GM18861 (cell line): ENCODE results near the gene FRAS1.
"Not testable (repeated sequence)": the region's sequence is repeated elsewhere in the genome, so short reads cannot be mapped to it uniquely, and the experiment has no call there.

ENCODE experiments used
- ATAC-seq: cut with Tn5 transposase; IDR thresholded peaks from one replicate; pipeline ENCODE4 v1.9.1; 2021; ENCODE audit not compliant: unreplicated experiment

FRAS1 gene

DNA sequence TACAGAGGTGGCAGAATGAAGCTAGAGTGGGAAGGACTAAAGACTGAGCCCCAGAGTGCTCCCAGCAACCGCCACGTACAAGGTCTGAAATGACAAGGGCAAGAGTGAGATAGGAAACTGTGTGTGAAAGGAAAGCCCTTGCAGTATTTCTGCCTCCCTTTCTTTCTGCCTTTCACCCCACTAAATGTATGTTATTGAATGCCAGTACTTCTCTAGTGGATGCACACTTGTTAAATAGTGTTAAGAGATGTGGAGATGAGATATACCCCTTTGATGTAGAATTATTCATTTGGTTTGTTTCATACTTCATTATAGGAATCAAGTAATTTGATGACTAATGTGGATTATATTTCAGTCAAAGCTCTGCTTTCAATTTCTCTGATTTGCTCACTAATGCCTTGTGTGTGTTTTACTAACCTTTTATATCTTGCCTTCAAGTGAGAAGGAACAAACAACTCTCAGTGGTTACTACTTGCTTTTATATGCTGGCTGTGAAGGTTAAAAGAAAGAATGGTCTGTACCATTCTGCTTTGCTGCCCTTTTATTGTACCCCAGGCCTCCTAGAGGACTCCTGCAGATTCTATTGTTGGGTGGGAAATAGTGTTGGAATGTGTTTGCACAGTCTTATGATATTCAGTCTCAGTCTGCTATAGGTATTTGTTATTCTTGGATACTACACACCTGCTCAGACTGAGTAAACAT, 486.5 kb downstream of the FRAS1 start:
- no peak for ATAC-seq

DNA sequence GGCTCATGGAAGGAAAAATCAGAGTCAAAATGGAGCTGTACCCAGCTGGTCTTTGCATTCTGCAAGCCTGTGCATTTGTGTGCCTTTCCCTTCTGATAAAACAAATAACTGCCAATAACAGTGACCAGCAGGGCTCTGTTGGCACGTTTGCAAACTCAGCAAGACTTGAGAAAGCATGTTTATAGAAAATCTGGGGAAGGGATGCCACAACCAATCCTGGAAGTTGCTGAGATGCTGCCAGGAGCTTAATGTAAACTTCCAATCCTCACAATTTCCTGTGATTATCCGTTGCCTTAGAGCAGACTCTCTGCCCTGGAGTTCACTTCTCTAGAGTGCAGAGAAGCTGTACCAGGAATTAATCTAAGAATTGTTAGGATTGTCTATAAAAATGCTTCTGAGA, 487.6 kb downstream of the FRAS1 start:
- no peak for ATAC-seq

DNA sequence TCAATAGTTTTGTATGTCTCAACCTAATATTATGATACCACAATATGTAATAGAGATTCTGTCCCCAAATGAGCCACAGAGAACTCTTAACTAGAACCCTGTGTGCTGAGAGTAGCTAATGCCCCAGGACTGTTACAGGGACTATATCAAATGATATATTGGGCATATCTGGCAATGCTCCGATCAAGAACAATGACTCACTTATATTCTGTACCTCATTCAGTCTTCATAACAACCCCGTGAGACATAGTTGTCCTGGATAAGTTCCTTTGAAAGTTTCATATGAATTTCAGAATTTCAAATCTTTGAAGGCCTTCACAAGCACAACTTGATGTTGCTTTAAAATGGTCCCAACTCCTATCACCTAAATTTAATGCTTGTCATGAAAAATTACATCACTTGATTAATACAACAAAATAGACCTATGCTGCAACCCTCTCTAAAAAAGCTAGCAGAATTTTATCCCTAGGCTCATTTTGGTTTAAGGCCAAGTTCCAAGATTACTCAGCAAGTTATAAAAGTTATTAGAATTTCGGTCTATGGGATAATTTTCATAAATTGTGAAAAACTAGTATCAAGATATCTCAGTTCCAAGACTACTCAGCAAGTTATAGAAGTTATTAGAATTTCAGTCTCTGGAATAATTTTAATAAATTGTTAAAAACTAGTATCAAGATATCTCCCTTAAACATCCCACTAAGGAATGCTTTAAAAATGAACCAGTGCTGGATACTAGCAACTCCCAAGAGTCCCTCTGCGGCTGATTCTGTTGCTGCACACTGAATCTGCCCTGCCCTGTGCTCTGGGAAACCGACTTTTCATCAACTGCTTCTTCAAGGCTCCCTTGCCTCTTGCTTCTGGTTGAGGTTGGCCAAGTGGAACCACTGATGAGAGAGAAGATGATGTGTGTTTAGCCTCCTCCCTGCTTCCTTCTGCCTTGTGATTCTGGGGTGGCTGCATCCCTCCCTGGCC, 488.4 kb downstream of the FRAS1 start:
- no peak for ATAC-seq

DNA sequence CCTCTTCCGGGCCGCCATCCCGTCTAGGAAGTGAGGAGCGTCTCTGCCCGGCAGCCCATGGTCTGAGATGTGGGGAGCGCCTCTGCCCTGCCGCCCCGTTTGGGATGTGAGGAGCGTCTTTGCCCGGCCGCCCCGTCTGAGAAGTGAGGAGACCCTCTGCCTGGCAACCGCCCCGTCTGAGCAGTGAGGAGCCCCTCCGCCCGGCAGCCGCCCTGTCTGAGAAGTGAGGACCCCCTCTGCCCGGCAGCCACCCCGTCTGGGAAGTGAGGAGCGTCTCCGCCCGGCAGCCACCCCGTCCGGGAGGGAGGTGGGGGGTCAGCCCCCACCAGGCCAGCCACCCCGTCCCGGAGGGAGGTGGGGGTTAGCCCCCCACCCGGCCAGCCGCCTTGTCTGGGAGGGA, 490.8 kb downstream of the FRAS1 start:
- not testable (repeated sequence) for ATAC-seq

DNA sequence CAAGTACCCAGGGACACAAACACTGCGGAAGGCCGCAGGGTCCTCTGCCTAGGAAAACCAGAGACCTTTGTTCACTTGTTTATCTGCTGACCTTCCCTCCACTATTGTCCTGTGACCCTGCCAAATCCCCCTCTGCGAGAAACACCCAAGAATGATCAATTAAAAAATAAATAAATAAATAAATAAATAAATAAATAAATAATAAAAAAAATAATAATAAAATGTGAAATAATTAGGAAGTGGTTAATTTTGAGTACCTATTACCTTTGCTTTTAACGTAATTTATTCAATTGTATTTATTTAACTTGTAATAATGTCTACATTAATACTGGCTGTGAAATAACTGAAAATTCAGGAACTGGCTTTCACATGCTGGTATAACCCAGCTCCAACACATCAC, 491.8 kb downstream of the FRAS1 start:
- not testable (repeated sequence) for ATAC-seq

DNA sequence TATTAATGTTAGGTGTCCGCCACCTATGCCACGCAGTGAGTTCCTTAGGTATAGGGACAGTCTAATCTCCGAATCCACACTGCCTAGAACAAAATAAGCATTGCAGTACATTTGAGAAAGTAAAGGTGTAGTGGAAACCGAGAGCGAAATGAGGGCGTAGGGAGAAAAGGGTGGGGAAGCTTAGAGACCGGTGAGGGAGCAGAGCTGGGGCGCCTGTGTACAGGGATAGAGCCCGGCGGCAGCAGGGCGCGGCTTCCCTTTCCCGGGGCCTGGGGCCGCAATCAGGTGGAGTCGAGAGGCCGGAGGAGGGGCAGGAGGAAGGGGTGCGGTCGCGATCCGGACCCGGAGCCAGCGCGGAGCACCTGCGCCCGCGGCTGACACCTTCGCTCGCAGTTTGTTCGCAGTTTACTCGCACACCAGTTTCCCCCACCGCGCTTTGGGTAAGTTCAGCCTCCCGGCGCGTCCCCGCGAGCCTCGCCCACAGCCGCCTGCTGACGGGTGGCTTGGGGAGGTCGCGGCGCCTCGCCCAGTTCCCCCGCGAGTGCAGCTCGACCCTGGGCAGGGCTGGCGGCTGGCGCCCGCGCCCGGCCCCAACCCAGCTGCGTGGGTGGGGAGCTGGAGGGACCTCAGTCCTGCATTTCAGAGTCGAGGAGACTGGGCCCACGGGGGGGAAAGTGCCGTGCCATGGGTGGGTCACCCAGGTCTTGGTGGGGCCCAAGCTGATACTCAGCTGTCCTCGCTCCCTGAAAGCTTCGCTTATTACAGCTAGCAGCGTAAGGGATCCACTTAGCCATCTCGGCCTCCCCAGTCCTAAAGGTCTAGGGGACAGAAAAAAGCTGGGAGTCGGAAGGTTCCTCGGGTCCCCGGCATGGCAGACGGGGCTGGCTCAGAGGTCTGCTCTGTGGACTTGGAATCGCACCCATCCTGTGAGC, 494.6 kb downstream of the FRAS1 start, which contains the start of gene ANXA3:
TSS of gene ANXA3 (plus strand) at position 351 of the 932 bp plus-strand sequence. CDS start 2,704 bp downstream, outside the sequence.
- ATAC-seq = no peak

DNA sequence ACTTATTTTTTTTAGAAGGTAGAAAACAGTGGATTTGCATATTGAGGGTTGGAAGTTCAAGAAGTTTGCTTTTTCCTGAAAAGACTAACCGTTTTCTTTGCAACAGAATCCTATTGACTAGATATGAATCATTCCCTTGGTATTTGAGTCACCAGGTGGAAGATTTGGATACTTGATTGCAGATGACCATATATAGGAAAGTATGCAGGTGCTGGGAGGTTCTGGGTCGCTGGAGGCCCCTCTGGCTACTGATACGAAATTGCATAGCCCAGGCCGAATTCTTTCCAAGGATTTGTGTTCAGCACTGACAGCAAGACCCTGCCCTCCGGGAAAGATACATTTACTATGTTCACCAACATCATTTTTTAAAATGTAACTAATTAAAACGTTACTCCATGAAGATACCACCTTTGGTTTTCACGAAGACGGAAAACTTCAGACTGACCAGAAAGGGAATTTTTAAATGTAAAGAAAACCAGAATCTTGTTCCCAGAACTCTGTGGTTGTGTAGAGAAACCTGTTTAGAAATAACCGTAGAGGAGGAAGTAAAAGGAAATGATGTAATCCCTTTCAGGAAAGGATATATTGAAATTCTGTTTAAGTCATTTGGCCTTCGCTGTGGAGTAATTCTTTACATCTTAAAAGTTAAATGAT, 495.4 kb downstream of the FRAS1 start:
- no peak for ATAC-seq

DNA sequence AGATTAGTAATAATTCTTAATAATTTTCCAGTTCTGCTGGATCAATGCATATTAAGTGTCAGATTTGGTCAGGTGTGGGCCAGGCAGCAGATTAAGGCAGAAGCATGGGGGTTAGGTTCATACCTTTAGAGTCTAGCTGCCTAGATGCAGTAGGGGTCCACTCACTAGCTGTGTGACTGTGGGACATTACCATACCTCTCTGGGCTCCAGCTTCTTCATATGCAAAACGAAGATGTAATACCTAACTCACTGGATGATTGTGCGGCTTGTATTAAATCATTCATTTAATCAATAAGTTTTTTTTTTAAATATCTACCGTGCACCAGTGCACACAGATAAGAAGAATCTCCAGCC, 495.9 kb downstream of the FRAS1 start:
- ATAC-seq = no peak

DNA sequence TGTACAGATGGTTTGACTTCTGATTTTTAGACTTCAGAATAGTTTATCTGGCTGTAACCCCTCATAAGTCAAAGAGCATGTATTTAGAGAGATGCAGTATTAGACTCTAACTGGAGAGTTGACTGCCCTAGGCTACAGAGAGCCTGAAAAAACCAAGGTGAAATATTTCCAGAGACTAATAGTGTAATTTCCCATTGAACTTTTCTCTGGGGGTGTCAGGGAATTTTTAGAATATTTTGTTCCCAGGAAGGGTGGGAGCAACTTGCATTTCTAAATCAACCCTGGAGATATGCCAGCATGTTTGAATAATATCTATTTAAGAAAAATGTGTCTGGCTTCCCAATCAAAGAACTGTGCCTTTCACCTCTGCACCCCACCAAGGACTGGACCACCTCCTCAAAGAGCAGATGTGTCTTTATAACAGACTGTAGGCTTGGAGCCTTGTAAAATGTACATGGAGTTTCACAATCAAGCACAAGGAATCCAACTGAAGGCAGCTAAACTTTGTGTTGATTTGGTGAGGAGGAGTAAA, 496.5 kb downstream of the FRAS1 start:
- no peak for ATAC-seq

DNA sequence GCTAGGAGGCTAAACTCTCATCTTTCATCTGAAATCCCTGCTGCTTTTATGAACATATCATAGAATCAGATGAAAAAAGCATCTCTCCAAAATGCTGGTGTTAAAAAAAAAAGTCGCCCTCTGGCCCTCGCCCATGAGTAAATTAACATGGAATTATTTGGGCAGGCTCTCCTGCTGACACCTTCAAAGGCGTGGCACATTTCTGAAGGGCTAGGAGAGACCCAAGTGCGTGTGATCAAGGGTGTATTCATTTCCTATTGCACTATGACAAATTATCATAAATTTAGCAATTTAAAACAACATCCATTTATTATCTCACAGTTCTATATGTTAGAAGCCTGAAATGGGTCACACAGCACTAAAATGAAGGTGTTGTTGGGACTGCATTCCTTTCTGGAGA, 499.5 kb downstream of the FRAS1 start:
- no peak for ATAC-seq

DNA sequence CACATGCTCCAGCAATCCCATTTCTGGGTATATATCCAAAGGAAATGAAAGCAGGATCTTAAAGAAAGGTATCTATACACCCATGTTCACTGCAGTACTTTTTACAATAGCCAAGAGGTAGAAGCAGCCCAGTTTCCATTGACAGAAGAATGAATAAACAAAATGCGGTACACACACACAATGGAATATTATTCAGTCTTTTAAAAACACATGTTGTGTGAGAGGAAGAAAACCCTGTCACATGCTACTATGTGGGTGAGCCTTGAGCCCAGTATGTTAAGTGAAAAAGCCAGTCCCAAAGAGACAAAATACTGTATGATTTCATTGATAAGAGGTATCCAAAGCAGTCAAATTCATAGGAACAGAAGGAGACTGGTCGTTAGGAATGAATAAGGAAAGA, 500.7 kb downstream of the FRAS1 start:
- ATAC-seq = no peak

DNA sequence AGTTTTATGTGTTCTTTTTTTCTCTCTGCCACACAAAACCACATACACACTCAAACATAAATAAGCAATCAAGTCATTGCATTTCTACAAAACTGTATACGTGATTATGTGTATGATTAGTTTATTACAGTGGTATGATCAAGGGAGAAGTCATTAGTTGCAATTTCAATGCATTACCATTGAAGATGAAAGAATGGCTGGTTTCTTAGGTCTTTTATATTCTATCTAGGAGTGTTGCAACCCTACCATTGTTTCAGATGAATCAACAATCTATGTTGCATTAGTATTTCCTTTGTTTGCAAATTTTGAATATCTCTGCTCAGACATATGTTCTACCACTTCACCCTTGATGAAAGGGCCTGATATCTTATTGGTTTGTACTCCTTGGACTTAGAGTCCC, 501.3 kb downstream of the FRAS1 start:
- ATAC-seq = no peak

DNA sequence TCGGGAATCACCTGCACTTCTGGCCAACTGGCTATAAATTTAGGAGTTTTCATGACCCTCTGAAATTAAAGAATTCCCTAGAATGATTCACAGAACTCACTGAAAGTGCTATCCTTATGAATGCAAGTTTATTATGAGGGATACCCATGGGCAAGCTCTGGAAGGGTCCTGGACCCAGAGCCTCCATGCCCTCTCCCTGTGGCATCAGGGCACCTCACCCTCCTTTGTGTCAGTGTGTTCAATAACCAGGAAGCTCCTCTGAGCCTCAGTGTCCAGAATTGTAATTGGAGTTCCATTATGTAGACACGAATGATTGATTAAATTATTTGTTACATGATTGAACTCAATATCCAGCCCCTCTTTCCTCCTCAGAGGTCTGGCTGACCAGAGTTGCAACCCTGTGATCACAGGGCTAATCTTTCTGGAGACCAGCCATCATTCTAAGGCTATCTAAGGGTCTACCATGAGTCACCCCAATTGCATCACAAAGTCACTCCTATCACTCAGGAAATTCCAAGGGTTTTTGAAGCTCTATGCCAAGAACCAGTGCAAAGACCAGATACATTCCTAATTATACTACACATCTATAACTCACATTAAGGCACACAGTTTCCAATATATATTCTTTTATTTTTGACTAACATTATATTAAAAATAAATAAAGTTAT, 503.3 kb downstream of the FRAS1 start:
- no peak for ATAC-seq

DNA sequence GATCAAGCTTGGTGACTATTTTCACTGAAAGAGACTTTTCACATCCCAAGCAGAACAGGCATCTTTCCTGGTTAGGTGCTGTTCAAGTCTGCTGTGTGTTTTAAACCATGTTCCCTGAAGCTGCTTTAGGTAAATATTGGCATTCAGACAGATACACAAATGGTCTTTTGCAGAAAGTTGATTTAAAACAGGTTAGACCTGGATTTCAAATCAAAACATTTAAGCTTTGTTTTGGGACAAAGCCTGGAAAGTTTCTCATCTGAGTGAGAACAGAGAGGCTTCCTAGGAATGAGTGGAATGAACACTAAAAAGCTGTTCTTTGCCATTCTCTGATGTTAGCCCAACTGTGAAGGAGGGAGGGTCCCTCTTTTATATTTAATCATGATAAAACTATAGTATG, 504.6 kb downstream of the FRAS1 start:
- no peak for ATAC-seq

DNA sequence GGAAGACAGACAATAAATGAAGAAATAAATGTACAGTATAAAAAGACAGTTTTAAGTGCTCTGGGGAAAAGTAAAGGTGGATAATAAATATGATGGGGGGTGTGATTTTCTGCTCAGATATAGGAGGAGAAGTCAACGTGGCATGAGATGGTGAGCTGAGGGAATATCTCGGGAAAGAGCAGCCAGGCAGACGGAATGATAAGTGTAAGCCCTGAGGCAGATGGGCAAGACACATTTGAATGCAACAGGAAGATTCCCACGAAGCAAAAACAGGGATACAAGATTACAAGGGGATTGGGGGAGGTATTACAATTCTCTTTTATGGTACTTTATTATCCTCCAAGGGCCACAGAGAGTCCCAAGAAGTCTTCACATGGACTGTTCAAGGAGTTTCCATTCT, 505.6 kb downstream of the FRAS1 start:
- ATAC-seq = no peak

DNA sequence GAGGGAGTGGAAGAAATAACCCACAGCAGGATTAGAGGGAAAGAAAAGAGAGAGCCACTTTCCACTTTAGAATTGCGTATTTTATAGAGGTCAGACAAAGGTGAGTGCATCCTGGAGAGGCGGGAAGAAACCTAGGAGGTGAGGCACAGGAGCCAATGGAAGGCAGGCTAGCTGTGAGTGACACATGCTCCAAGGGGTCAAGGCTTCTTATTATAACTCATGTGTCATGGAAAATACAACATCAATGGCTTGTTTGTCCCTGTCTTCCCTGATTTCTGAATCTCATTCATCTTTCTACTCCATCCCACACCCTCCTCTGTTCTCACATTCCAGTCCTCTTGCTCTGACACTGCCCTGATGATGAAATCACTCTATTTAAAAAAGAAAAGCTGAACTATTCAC, 508.8 kb downstream of the FRAS1 start:
- no peak for ATAC-seq

DNA sequence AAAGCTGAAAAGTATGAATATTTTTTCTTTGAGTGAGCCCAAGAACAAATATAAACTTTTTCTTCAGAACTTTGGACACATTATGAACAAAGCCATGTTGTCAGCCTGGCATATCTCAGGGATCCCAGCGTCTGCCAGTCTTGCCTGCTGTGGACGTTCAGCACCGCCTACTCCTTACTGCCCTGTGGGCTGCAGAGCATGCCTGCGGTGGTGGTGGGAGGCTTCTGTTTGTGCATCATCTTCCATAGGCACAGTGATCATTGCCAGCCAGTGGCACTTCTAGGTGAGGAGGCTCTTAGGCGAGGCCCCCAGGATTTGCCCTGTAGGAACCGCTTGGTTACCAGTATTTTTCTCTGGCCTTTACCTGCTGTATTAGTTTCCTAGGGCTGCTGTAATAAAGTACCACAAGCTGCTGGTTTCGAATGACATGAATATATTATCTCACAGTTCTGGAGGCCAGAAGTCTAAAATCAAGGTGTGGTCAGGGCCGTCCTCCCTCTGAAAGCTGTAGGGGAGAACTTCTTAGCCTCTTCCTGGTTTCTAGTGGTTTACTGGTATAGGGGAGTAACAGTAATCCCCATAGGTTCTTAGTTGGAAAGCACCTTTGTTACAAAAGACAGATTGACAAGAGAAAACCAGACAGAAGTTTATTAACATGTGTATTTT, 509.8 kb downstream of the FRAS1 start:
- peak; percentile 61 for ATAC-seq

DNA sequence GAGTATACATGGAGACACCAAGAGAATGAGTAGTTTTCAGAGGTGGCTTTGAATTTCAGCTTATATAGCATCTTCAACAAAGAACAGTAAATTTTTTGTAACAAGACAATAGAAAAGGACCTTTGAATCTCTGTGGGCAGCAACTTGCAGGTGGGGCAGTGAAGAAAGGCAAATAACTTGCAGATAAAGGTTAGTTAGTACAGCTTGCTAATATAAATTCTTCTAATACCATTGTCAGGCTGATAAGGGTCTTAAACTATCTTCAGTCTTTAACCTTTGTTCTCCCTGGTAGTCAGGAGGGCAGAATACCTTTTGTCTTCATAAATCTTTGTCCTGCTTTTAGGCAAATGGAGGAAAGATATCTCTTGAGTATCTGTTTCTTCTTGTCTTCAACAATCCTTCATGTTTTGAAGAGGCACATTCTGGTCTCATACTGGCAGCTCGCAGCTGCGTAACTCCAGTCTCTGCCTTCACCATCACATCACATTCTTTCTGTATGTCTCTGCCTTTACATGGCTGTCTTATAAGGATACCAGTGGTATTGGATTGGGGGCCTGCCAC, 510.5 kb downstream of the FRAS1 start:
- ATAC-seq = no peak
